ENCODE results near the gene RNF212. TPM values are rescaled to one million over a fixed set of nuclear protein-coding genes. Genes with fewer than 3 reads are reported as not detected.

Gene RNF212
- total and polyA plus RNA-seq, 3 experiments from 2014 or later: 1.2 to 2.0 (median 1.2) TPM

DNA sequence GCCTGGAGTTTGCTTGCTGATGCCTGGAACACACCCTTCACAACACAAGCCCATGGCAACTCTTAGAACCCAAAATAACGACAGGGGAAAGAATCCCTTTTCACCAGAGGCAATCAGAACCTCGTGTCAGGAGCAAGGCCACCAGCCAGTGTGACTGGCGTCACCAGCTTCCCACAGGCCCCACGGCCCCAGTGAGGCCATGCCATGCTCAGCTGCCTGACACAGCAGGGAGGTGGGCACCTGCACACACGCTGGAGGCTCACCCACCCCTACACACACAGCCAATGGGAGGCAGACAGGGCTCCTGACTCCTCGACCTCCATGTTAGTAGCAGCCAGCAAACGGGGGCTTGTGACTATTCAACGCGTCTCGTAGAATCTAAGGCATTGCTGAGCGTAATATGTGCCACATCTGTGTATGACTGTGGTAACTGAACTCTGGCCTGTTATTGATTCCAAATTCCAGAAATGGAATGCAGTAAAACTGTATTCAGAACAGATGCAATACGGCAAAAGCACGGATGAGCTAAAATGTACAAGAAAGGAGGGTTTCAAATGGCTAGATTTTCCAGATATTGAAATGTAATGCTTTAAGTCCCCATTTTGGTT lies 28.5 kb downstream of the RNF212 start:
- Mint-ChIP-seq H3K4me1 (peaks cover 0 to 10% (median 5%) of the 10 kb centered on the region in 3 donors), H3K27ac (peak overlapping the region in 3 of 8 donors; percentile 3 to 31 (median 23)), H3K9me3 (peaks cover 9 to 20% (median 19%) of the 10 kb centered on the region in 5 donors), H3K4me3 (no peak overlapping the region), H3K27me3 (peaks cover 18 to 30% of the 10 kb centered on the region in 2 donors), H3K36me3 (peaks cover 2 to 23% (median 2%) of the 10 kb centered on the region in 3 donors)
- Histone ChIP-seq H3K27ac (ENCODE audit: low read depth, low read length) (no peak overlapping the region), H3K4me3 (ENCODE audit: low read length) (no peak overlapping the region), H3K36me3 (ENCODE audit: insufficient read depth, low read length) (no peaks in the 10 kb centered on the region), H3K9me3 (ENCODE audit: low read length) (no peaks in the 10 kb centered on the region), H3K27me3 (ENCODE audit: insufficient read depth, low read length, poor library complexity, severe bottlenecking) (peaks cover 6% of the 10 kb centered on the region), H3K4me1 (ENCODE audit: insufficient read depth, low read length) (no peaks in the 10 kb centered on the region)
- no peak for DNase-seq
- ChIA-PET CTCF (no interaction called here), POLR2A (no interaction called here)

DNA sequence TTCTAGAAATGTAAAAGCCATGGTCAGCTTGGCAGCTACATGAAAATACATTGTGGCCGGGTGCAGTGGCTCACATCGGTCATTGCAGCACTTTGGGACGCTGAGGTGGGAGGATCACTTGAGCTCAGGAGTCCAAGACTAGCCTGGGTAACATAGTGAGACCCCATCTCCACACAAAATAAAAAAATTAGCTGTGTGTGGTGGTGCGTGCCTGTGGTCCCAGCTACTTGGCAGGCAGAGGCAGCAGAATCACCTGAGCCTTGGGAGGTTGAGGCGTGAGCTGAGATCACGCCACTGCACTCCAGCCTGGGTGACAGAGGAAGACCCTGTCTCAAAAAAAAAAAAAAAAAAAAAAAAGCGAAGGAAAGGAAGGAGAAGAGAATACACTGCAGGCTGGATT lies 29.0 kb downstream of the RNF212 start:
- ChIA-PET POLR2A (no interaction called here), CTCF (no interaction called here)
- Mint-ChIP-seq H3K36me3 (peaks cover 2 to 18% (median 2%) of the 10 kb centered on the region in 3 donors), H3K27ac (no peak overlapping the region), H3K4me3 (no peak overlapping the region), H3K9me3 (peaks cover 9 to 18% (median 13%) of the 10 kb centered on the region in 5 donors), H3K27me3 (peaks cover 20 to 36% of the 10 kb centered on the region in 2 donors), H3K4me1 (peaks cover 0 to 10% (median 5%) of the 10 kb centered on the region in 3 donors)
- Histone ChIP-seq H3K27me3 (ENCODE audit: insufficient read depth, low read length, poor library complexity, severe bottlenecking) (peaks cover 6% of the 10 kb centered on the region), H3K4me3 (ENCODE audit: low read length) (no peak overlapping the region), H3K9me3 (ENCODE audit: low read length) (no peaks in the 10 kb centered on the region), H3K36me3 (ENCODE audit: insufficient read depth, low read length) (no peaks in the 10 kb centered on the region), H3K4me1 (ENCODE audit: insufficient read depth, low read length) (no peaks in the 10 kb centered on the region), H3K27ac (ENCODE audit: low read depth, low read length) (no peak overlapping the region)
- DNase-seq: no peak

DNA sequence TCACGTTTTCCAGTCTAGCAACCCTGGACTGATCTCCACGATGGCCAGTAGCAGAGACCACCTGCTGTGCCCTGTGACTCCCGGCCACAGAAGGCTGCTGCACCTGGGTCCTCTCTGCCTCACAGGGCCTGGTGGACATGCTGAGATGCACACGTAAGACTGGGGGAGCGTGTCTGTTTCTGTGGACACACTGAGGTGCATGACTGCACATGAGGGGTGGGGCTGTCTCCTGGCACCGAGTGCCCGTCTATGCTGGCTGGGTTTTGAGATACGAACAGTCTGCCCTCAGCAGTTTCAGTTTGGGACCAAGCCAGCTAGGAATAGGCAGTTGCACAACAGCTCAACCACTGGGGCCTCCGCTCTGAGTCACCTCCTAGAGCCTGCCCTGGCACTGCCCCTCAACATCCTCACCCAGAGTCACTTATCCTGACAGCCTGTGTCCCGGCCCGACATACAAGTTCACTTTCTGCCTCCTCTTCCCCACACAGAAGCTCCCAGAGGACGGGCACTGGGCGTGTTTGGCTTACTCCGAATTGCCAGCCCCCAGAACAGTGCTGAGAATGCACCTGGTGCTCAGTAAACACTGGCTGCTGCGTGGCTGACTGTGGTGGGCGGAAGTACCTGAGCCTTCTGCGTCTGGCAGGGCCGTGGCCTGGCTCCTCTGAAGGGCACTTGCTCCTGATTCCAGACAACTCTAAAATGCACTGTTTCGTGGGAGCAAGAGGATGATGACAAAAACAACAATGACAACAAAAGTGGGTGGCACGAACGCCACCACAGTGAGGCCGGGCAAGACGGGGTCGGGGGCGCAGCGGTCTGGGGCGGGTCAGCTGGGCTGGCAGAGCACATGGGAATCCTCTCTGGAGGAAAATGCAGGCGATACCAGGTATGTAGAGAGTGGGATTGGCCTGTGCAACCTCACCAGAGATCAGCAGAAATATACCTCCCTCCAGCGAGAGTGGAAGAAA lies 30.9 kb downstream of the RNF212 start:
- Mint-ChIP-seq H3K27me3 (peaks cover 21 to 45% of the 10 kb centered on the region in 2 donors), H3K4me1 (peaks cover 0 to 5% (median 4%) of the 10 kb centered on the region in 3 donors), H3K36me3 (peaks cover 0 to 1% (median 0%) of the 10 kb centered on the region in 3 donors), H3K4me3 (no peak overlapping the region), H3K27ac (peak overlapping the region in 1 of 8 donors; percentile 86), H3K9me3 (peaks cover 0 to 2% (median under 1%) of the 10 kb centered on the region in 5 donors)
- Histone ChIP-seq H3K4me3 (ENCODE audit: low read length) (no peak overlapping the region), H3K27me3 (ENCODE audit: insufficient read depth, low read length, poor library complexity, severe bottlenecking) (peaks cover 6% of the 10 kb centered on the region), H3K4me1 (ENCODE audit: insufficient read depth, low read length) (no peaks in the 10 kb centered on the region), H3K36me3 (ENCODE audit: insufficient read depth, low read length) (no peaks in the 10 kb centered on the region), H3K9me3 (ENCODE audit: low read length) (no peaks in the 10 kb centered on the region), H3K27ac (ENCODE audit: low read depth, low read length) (no peak overlapping the region)
- ChIA-PET CTCF (no interaction called here), POLR2A (no interaction called here)
- no peak for DNase-seq

- peaks cover 22 to 48% of the 10 kb centered on the region in 2 donors for H3K27me3 Mint-ChIP-seq
- H3K9me3 Mint-ChIP-seq: peaks cover 0 to 2% (median 0%) of the 10 kb centered on the region in 5 donors
- no peaks in the 10 kb centered on the region for H3K36me3 Mint-ChIP-seq
- H3K4me3 Mint-ChIP-seq: no peak overlapping the region
- H3K27me3 ChIP-seq (ENCODE audit: insufficient read depth, low read length, poor library complexity, severe bottlenecking): peaks cover 6% of the 10 kb centered on the region
- POLR2A ChIA-PET: no interaction called here
- no peaks in the 10 kb centered on the region for H3K9me3 ChIP-seq (ENCODE audit: low read length)
- H3K27ac Mint-ChIP-seq: peak overlapping the region in 1 of 8 donors; percentile 7
- no peak overlapping the region for H3K4me3 ChIP-seq (ENCODE audit: low read length)
- CTCF ChIA-PET: no interaction called here
- no peaks in the 10 kb centered on the region for H3K4me1 ChIP-seq (ENCODE audit: insufficient read depth, low read length)
- no peak for DNase-seq
- peaks cover 0 to 5% (median 3%) of the 10 kb centered on the region in 3 donors for H3K4me1 Mint-ChIP-seq
- no peaks in the 10 kb centered on the region for H3K36me3 ChIP-seq (ENCODE audit: insufficient read depth, low read length)
- no peak overlapping the region for H3K27ac ChIP-seq (ENCODE audit: low read depth, low read length)
Measured at GRCh38 chr4:1081689-1082040, 31.7 kb downstream of the RNF212 start.

DNA sequence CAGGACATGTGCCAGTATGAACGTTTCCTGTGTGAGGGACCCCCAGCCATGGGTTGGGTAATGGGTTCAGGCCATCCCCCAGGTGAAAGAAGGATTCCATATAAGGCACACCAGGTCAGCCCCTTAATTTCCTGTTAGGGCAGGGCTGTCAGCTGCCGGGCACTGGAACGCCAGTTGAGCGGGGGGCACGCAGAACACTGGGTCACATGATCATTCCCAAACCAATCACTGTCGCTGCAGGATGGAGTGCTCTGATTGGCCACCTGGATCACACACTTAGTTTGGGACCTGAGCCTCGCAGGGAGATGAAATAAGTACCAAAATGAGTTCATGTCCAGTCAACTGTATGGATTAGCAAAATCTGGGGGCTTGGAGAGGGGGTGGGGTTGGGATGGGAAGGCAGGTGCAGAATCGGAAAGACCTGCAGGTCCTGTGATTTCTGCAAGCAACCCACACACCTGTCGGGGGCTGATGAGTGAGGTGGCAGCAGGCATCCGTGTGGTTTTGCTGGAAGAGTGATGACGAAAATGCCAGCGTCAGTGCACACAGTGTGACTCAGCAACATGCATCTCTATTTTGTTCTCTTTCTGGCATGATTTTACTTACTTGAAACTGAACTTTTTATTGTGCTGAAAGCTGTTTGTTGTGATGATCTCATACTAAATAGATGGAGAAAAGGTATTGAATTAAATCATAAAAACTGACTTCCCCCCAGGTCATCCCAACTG lies 32.2 kb downstream of the RNF212 start:
- DNase-seq: no peak
- peaks cover 22 to 48% of the 10 kb centered on the region in 2 donors for H3K27me3 Mint-ChIP-seq
- ChIA-PET CTCF (no interaction called here), POLR2A (no interaction called here)
- H3K27ac ChIP-seq (ENCODE audit: low read depth, low read length): no peak overlapping the region
- H3K9me3 ChIP-seq (ENCODE audit: low read length): no peaks in the 10 kb centered on the region
- peaks cover 0 to 2% (median 0%) of the 10 kb centered on the region in 5 donors for H3K9me3 Mint-ChIP-seq
- no peak overlapping the region for H3K4me3 ChIP-seq (ENCODE audit: low read length)
- no peaks in the 10 kb centered on the region for H3K4me1 ChIP-seq (ENCODE audit: insufficient read depth, low read length)
- H3K27me3 ChIP-seq (ENCODE audit: insufficient read depth, low read length, poor library complexity, severe bottlenecking): peaks cover 6% of the 10 kb centered on the region
- peaks cover 0 to 5% (median 3%) of the 10 kb centered on the region in 3 donors for H3K4me1 Mint-ChIP-seq
- H3K36me3 ChIP-seq (ENCODE audit: insufficient read depth, low read length): no peaks in the 10 kb centered on the region
- H3K4me3 Mint-ChIP-seq: no peak overlapping the region
- H3K27ac Mint-ChIP-seq: peak overlapping the region in 3 of 8 donors; percentile 7 to 47 (median 27)
- H3K36me3 Mint-ChIP-seq: no peaks in the 10 kb centered on the region

DNA sequence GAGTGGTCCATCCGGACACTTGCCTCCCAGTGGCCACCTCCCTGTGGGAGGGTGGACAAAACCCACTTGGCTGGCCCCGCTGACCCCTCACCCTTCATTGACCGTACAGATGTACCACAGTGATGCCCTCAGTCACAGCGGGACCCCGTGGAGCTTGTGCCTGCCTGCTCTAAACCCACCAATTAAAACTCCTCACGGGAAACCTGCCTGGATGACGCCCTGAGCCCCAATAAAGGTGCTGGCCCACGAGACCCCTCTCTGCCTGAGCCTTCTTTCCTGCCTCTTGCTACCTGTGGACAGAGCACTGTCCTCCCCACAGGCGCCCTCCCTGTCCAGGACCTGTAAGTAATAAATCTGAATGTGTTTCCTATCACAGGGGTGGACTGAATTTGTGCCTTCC lies 32.9 kb downstream of the RNF212 start:
- no peak overlapping the region for H3K4me3 ChIP-seq (ENCODE audit: low read length)
- POLR2A ChIA-PET: no interaction called here
- no peaks in the 10 kb centered on the region for H3K36me3 Mint-ChIP-seq
- H3K27me3 Mint-ChIP-seq: peaks cover 22 to 48% of the 10 kb centered on the region in 2 donors
- DNase-seq: no peak
- H3K4me1 ChIP-seq (ENCODE audit: insufficient read depth, low read length): no peaks in the 10 kb centered on the region
- no peaks in the 10 kb centered on the region for H3K9me3 ChIP-seq (ENCODE audit: low read length)
- peaks cover 0 to 2% (median 0%) of the 10 kb centered on the region in 5 donors for H3K9me3 Mint-ChIP-seq
- H3K4me3 Mint-ChIP-seq: no peak overlapping the region
- peaks cover 6% of the 10 kb centered on the region for H3K27me3 ChIP-seq (ENCODE audit: insufficient read depth, low read length, poor library complexity, severe bottlenecking)
- H3K4me1 Mint-ChIP-seq: peaks cover 0 to 5% (median 0%) of the 10 kb centered on the region in 3 donors
- CTCF ChIA-PET: no interaction called here
- H3K27ac ChIP-seq (ENCODE audit: low read depth, low read length): no peak overlapping the region
- H3K27ac Mint-ChIP-seq: peak overlapping the region in 1 of 8 donors; percentile 5
- H3K36me3 ChIP-seq (ENCODE audit: insufficient read depth, low read length): no peaks in the 10 kb centered on the region

GRCh38 chr4:1079711-1080265 lies 33.6 kb downstream of the RNF212 start:
- no peaks in the 10 kb centered on the region for H3K4me1 ChIP-seq (ENCODE audit: insufficient read depth, low read length)
- no peak overlapping the region for H3K27ac ChIP-seq (ENCODE audit: low read depth, low read length)
- no peak overlapping the region for H3K4me3 ChIP-seq (ENCODE audit: low read length)
- Mint-ChIP-seq H3K9me3 (peaks cover 0 to 2% (median 0%) of the 10 kb centered on the region in 5 donors), H3K36me3 (no peaks in the 10 kb centered on the region), H3K4me1 (peaks cover 0 to 5% (median 0%) of the 10 kb centered on the region in 3 donors), H3K4me3 (no peak overlapping the region), H3K27me3 (peaks cover 22 to 48% of the 10 kb centered on the region in 2 donors), H3K27ac (no peak overlapping the region)
- CTCF ChIA-PET: no interaction called here
- H3K9me3 ChIP-seq (ENCODE audit: low read length): no peaks in the 10 kb centered on the region
- peaks cover 6% of the 10 kb centered on the region for H3K27me3 ChIP-seq (ENCODE audit: insufficient read depth, low read length, poor library complexity, severe bottlenecking)
- no peak for DNase-seq
- POLR2A ChIA-PET: no interaction called here
- no peaks in the 10 kb centered on the region for H3K36me3 ChIP-seq (ENCODE audit: insufficient read depth, low read length)

All from CD8-positive, alpha-beta memory T cell (primary cell).